Kidney (tissue), 14 donors: Measurements from ENCODE around the gene MOB3C. TPM values are rescaled to one million over a fixed set of nuclear protein-coding genes. Genes with fewer than 3 reads are reported as not detected.

ENCODE experiments used
- DNase-seq, 5 donors: peaks; one replicate each; pipeline ENCODE4 v3.0.0-alpha.2; 2013 to 2020
- FAIRE-seq: peaks from 2 replicates; lab custom pipeline; 2012; peaks lifted over from hg19 to GRCh38; lab: Jason Lieb, UNC
- H3K27ac ChIP-seq, 2 donors: one replicate each; pipeline ENCODE4 v1.7.0; 2013; ENCODE audit warnings: low read depth in 2 of 2, low read length in 2 of 2, inconsistent platforms in 1 of 2
- H3K27me3 ChIP-seq: one replicate; pipeline ENCODE4 v1.7.1; 2013; ENCODE audit warnings: low read length, inconsistent platforms; ENCODE audit not compliant: control insufficient read depth, insufficient read depth
- H3K36me3 ChIP-seq, 3 donors: one replicate each; pipeline versions ENCODE4 v1.7.0 to v1.7.1; 2013; ENCODE audit warnings: low read length in 3 of 3, control low read depth in 1 of 3, inconsistent platforms in 1 of 3; ENCODE audit not compliant: insufficient read depth in 3 of 3, control insufficient read depth in 2 of 3
- H3K4me1 ChIP-seq, 3 donors: one replicate each; pipeline versions ENCODE4 v1.7.0 to v1.7.1; 2013; ENCODE audit warnings: low read length in 3 of 3, inconsistent platforms in 1 of 3, low read depth in 1 of 3; ENCODE audit not compliant: control insufficient read depth in 2 of 3, insufficient read depth in 2 of 3
- H3K4me3 ChIP-seq, 3 donors: one replicate each; pipeline versions ENCODE4 v1.7.0 to v1.8.1; 2013; ENCODE audit warnings: low read length in 3 of 3, control low read depth in 1 of 3, inconsistent platforms in 1 of 3
- H3K9ac ChIP-seq, 3 donors: one replicate each; pipeline versions ENCODE4 v1.7.0 to v1.7.1; 2013; ENCODE audit warnings: low read length in 3 of 3, control low read depth in 1 of 3, inconsistent platforms in 1 of 3
- H3K9me3 ChIP-seq, 3 donors: one replicate each; pipeline versions ENCODE4 v1.7.0 to v1.7.1; 2013; ENCODE audit warnings: low read length in 3 of 3, control low read depth in 1 of 3, inconsistent platforms in 1 of 3; ENCODE audit not compliant: control insufficient read depth in 2 of 3, insufficient read depth in 1 of 3
- CTCF ChIP-seq: IDR thresholded peaks from 3 replicates; pipeline ENCODE4 v1.5.1; 2012; ENCODE audit warnings: mild to moderate bottlenecking, moderate library complexity, borderline replicate concordance; ENCODE audit not compliant: insufficient read depth; ENCODE audit errors: extremely low read depth
- intact Hi-C: fragments of 100-400 bp; cut with DNase I; formaldehyde crosslinking; loops from one replicate; pipeline ENCODE4 v1.11.1; 2022
- polyA plus RNA-seq: library from polyadenylated mRNA; stranded (reverse); fragments of 350-450 nt; fragmentation: Illumina TruSeq; extraction: RNeasy Lipid Tissue Mini Kit (QIAGEN cat#74804); gene quantifications from one replicate; pipeline ENCODE4 v1.2.3, GENCODE V29; 2014; ENCODE audit warnings: low read depth, low replicate concordance; ENCODE audit not compliant: insufficient read depth
- total RNA-seq: library from RNA; stranded (reverse); fragmentation: NEBNext Ultra II Directional; extraction: Animal tissue kit (Norgen Biotek cat#: 25700); gene quantifications from one replicate; pipeline ENCODE4 v1.2.1, GENCODE V29; 2021
- donor health status: control.
- donor health status: control.
- donor health status: control.
- donor health status: control.
- donor health status: control.
- donor health status: DM: yes; HTN: yes; CAD: no.
- donor health status: Normal renal cell carcinoma (clear cell type).

The MOB3C gene
- total and polyA plus RNA-seq, 2 donors from 2014 or later = 12.4 to 14.9 TPM

GRCh38 chr1:46569884-46570725 lies 46.5 kb downstream of the MOB3C start:
- H3K27ac ChIP-seq = no peak overlapping the region
- intact Hi-C loops = no loop called here
- no peaks in the 10 kb centered on the region for H3K9me3 ChIP-seq
- H3K4me3 ChIP-seq = no peak overlapping the region
- peaks cover 0 to 2% (median 0%) of the 10 kb centered on the region in 3 donors for H3K4me1 ChIP-seq
- DNase-seq = peak in 3 of 5 donors; percentile 39 to 87 (median 55)
- no peak for TF ChIP-seq CTCF
- FAIRE-seq = no peak
- H3K36me3 ChIP-seq = peaks cover 0 to 7% (median 3%) of the 10 kb centered on the region in 3 donors
- no peak overlapping the region for H3K9ac ChIP-seq
- no peaks in the 10 kb centered on the region for H3K27me3 ChIP-seq

- Histone ChIP-seq H3K27ac (no peak overlapping the region), H3K4me1 (peaks cover 0 to 2% (median 0%) of the 10 kb centered on the region in 3 donors), H3K27me3 (no peaks in the 10 kb centered on the region), H3K9ac (no peak overlapping the region), H3K36me3 (peaks cover 0 to 12% (median 6%) of the 10 kb centered on the region in 3 donors), H3K9me3 (no peaks in the 10 kb centered on the region), H3K4me3 (no peak overlapping the region)
- FAIRE-seq (no peak), DNase-seq (no peak)
- TF ChIP-seq CTCF = no peak
- intact Hi-C loops = no loop called here
These were observed 47.5 kb downstream of the MOB3C start for GRCh38 chr1:46569116-46569515.

- TF ChIP-seq CTCF = no peak
- Histone ChIP-seq H3K4me3 (no peak overlapping the region), H3K27ac (no peak overlapping the region), H3K9ac (no peak overlapping the region), H3K36me3 (peaks cover 0 to 10% (median 6%) of the 10 kb centered on the region in 3 donors), H3K27me3 (no peaks in the 10 kb centered on the region), H3K9me3 (no peaks in the 10 kb centered on the region), H3K4me1 (peaks cover 0 to 2% (median 0%) of the 10 kb centered on the region in 3 donors)
- no peak for FAIRE-seq
- intact Hi-C loops = no loop called here
- DNase-seq = no peak
These were observed 48.1 kb downstream of the MOB3C start for GRCh38 chr1:46568461-46568891.
